SHP77 (cell line): ENCODE results near the gene UPF3A.
A peak's percentile ranks its signal among the peaks of the same experiment; 100 is the strongest.
"Not testable (repeated sequence)": the region's sequence is repeated elsewhere in the genome, so short reads cannot be mapped to it uniquely, and the experiment has no call there.

Experiments
- DNase-seq, 2 experiments: peaks; one replicate each; lab custom pipeline; 2025; lab: John Stamatoyannopoulos, UW

UPF3A gene

GRCh38 chr13:114334305-114335053, 53.1 kb downstream of the UPF3A start:
- DNase-seq = no peak

GRCh38 chr13:114336457-114336856, 55.1 kb downstream of the UPF3A start:
- not testable (repeated sequence) for DNase-seq

GRCh38 chr13:114338959-114339358, 57.6 kb downstream of the UPF3A start:
- no peak for DNase-seq

GRCh38 chr13:114339857-114340534, 58.6 kb downstream of the UPF3A start:
- DNase-seq = peak; percentile 76 to 88

- no peak for DNase-seq
These were observed 59.8 kb downstream of the UPF3A start for GRCh38 chr13:114341003-114341777.

GRCh38 chr13:114347256-114347655, 65.9 kb downstream of the UPF3A start:
- not testable (repeated sequence) for DNase-seq

GRCh38 chr13:114352763-114353162, 71.4 kb downstream of the UPF3A start:
- peak; percentile 73 to 75 for DNase-seq

GRCh38 chr13:114353382-114353781, 72.0 kb downstream of the UPF3A start:
- DNase-seq = not testable (repeated sequence)
